HepG2 (cell line): Measurements from ENCODE around the gene RBM12. TPM values are rescaled to one million over a fixed set of nuclear protein-coding genes. Genes with fewer than 3 reads are reported as not detected.
A peak's percentile ranks its signal among the peaks of the same experiment; 100 is the strongest.

Source experiments
- ATF7 ChIP-seq, 2 experiments: fragments of 450-650 bp in 1 of 2; sonication (generic) in 1 of 2; formaldehyde crosslinking in 1 of 2; IDR thresholded peaks; 2 replicates each; pipeline versions ENCODE4 v1.4.0 to v1.6.1; 2016 to 2020; ENCODE audit warnings: antibody characterized with exemption in 1 of 2, mild to moderate bottlenecking in 1 of 2, missing genetic modification reagents in 1 of 2
- CAMTA2 ChIP-seq: sonication (generic); formaldehyde crosslinking; IDR thresholded peaks from 2 replicates; pipeline ENCODE4 v1.4.0; 2020; ENCODE audit warnings: mild to moderate bottlenecking, missing genetic modification reagents, borderline replicate concordance
- HNRNPH1 ChIP-seq: fragments of 200-400 bp; formaldehyde crosslinking; optimal IDR thresholded peaks from 2 replicates; pipeline ENCODE3; 2017; ENCODE audit warnings: mild to moderate bottlenecking, low read depth, low read length
- ISL2 ChIP-seq: sonication (generic); formaldehyde crosslinking; IDR thresholded peaks from 2 replicates; pipeline ENCODE4 v1.5.0; 2020; ENCODE audit warnings: missing genetic modification reagents
- MIER3 ChIP-seq: IDR thresholded peaks from 2 replicates; pipeline ENCODE4 v1.6.1; 2016; ENCODE audit warnings: missing compliant biosample characterization, borderline replicate concordance
- NKX3-1 ChIP-seq: sonication (generic); formaldehyde crosslinking; IDR thresholded peaks from 2 replicates; pipeline ENCODE4 v1.5.0; 2020; ENCODE audit warnings: missing genetic modification reagents
- RARA ChIP-seq: IDR thresholded peaks from 2 replicates; pipeline ENCODE4 v1.6.1; 2016; ENCODE audit warnings: missing genetic modification reagents, missing compliant biosample characterization
- SRSF1 ChIP-seq: fragments of 200-400 bp; formaldehyde crosslinking; optimal IDR thresholded peaks from 2 replicates; pipeline ENCODE3; 2017; ENCODE audit warnings: mild to moderate bottlenecking, low read depth, low read length, moderate library complexity
- SUZ12 ChIP-seq: fragments of 150-350 bp; IDR thresholded peaks from 2 replicates; pipeline ENCODE4 v1.6.1; 2014; ENCODE audit warnings: low read depth, low read length
- ZNF121 ChIP-seq: sonication (generic); formaldehyde crosslinking; IDR thresholded peaks from 2 replicates; pipeline ENCODE4 v1.5.0; 2020; ENCODE audit warnings: mild to moderate bottlenecking, missing genetic modification reagents
- ZNF569 ChIP-seq: sonication (generic); formaldehyde crosslinking; IDR thresholded peaks from 2 replicates; pipeline ENCODE4 v1.5.0; 2020; ENCODE audit warnings: mild to moderate bottlenecking, missing genetic modification reagents, moderate library complexity, borderline replicate concordance
- ZNF784 ChIP-seq: sonication (generic); formaldehyde crosslinking; IDR thresholded peaks from 2 replicates; pipeline ENCODE4 v1.5.1; 2020; ENCODE audit warnings: missing genetic modification reagents, mild to moderate bottlenecking, borderline replicate concordance
- ZNF816 ChIP-seq: sonication (generic); formaldehyde crosslinking; IDR thresholded peaks from 2 replicates; pipeline ENCODE4 v1.8.0; 2022; ENCODE audit warnings: missing genetic modification reagents, mild to moderate bottlenecking, borderline replicate concordance
- polyA plus RNA-seq, 8 experiments: library from polyadenylated mRNA; depleted of rRNA in 3 of 8; stranded (reverse) in 7 of 8; unstranded in 1 of 8; fragments of >200 nt; fragmentation: Illumina TruSeq in 4 of 8; extraction: Trizol in 4 of 8; gene quantifications; 2 replicates each; pipeline versions ENCODE4 v1.2.1 to v1.2.3, GENCODE V29; 2011 to 2016; ENCODE audit warnings: low read depth in 4 of 8, missing spikeins in 1 of 8, mixed read lengths in 1 of 8; ENCODE audit not compliant: insufficient read depth in 1 of 8
- total RNA-seq, 5 experiments: library from RNA; depleted of rRNA; stranded (reverse); fragments of >200 nt; fragmentation: Illumina TruSeq; extraction: Trizol; gene quantifications; 2 replicates each; pipeline ENCODE4 v1.2.3, GENCODE V29; 2016; ENCODE audit warnings: low read depth in 1 of 5
- TF ChIP-seq, protein P1 (sequence below): sonication (generic); formaldehyde crosslinking; IDR thresholded peaks from 2 replicates; pipeline ENCODE4 v1.4.0; 2020; ENCODE audit warnings: low read depth, mild to moderate bottlenecking, missing genetic modification reagents
- TF ChIP-seq, protein P2 (sequence below): sonication (generic); formaldehyde crosslinking; IDR thresholded peaks from 2 replicates; pipeline ENCODE4 v1.9.0; 2021; ENCODE audit warnings: missing genetic modification reagents, mild to moderate bottlenecking, borderline replicate concordance
- TF ChIP-seq, protein P3 (sequence below): sonication (generic); formaldehyde crosslinking; IDR thresholded peaks from 2 replicates; pipeline ENCODE4 v1.8.1; 2022; ENCODE audit warnings: low read depth, mild to moderate bottlenecking, missing genetic modification reagents
- TF ChIP-seq, protein P4 (sequence below): IDR thresholded peaks from 2 replicates; pipeline ENCODE4 v1.6.1; 2016; ENCODE audit warnings: control low read depth
- TF ChIP-seq, protein P5 (sequence below): sonication (generic); formaldehyde crosslinking; IDR thresholded peaks from 2 replicates; pipeline ENCODE4 v1.4.0; 2020; ENCODE audit warnings: mild to moderate bottlenecking, missing genetic modification reagents

The RBM12 gene
- total and polyA plus RNA-seq, 2 of the 13 experiments (the other 11 are each of a cell fraction or from before 2014, with no cell fraction given) = 97.9 to 104 TPM

GRCh38 chr20:35619196-35620095 is 45.3 kb downstream of the RBM12 start (continued):
- TF ChIP-seq, protein P1, sequence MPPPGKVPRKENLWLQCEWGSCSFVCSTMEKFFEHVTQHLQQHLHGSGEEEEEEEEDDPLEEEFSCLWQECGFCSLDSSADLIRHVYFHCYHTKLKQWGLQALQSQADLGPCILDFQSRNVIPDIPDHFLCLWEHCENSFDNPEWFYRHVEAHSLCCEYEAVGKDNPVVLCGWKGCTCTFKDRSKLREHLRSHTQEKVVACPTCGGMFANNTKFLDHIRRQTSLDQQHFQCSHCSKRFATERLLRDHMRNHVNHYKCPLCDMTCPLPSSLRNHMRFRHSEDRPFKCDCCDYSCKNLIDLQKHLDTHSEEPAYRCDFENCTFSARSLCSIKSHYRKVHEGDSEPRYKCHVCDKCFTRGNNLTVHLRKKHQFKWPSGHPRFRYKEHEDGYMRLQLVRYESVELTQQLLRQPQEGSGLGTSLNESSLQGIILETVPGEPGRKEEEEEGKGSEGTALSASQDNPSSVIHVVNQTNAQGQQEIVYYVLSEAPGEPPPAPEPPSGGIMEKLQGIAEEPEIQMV (CRISPR knock-in tag) = no peak; the same call in 1 of the 2 replicates
- TF ChIP-seq RARA (peak; percentile 60), ISL2 (CRISPR knock-in tag) (peak; percentile 77), SUZ12 (no peak), SRSF1 (peak; percentile 84), CAMTA2 (CRISPR knock-in tag) (peak; percentile 90; the same call in 1 of the 2 replicates), MIER3 (CRISPR knock-in tag) (peak; percentile 94), ZNF569 (peak; percentile 91; the same call in 1 of the 2 replicates), ZNF816 (CRISPR knock-in tag) (no peak), ATF7 (IDR thresholded peaks at IDR 0.05) (no peak), ATF7 (CRISPR knock-in tag; IDR thresholded peaks at IDR 0.05) (peak; percentile 68; the same call in 1 of the 2 replicates), NKX3-1 (CRISPR knock-in tag) (peak; percentile 98), ZNF784 (CRISPR knock-in tag) (peak; percentile 92; the same call in 1 of the 2 replicates), HNRNPH1 (no peak), ZNF121 (CRISPR knock-in tag) (no peak)
- TF ChIP-seq, protein P2, sequence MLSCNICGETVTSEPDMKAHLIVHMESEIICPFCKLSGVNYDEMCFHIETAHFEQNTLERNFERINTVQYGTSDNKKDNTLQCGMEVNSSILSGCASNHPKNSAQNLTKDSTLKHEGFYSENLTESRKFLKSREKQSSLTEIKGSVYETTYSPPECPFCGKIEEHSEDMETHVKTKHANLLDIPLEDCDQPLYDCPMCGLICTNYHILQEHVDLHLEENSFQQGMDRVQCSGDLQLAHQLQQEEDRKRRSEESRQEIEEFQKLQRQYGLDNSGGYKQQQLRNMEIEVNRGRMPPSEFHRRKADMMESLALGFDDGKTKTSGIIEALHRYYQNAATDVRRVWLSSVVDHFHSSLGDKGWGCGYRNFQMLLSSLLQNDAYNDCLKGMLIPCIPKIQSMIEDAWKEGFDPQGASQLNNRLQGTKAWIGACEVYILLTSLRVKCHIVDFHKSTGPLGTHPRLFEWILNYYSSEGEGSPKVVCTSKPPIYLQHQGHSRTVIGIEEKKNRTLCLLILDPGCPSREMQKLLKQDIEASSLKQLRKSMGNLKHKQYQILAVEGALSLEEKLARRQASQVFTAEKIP (CRISPR knock-in tag) = no peak
- TF ChIP-seq, protein P3, sequence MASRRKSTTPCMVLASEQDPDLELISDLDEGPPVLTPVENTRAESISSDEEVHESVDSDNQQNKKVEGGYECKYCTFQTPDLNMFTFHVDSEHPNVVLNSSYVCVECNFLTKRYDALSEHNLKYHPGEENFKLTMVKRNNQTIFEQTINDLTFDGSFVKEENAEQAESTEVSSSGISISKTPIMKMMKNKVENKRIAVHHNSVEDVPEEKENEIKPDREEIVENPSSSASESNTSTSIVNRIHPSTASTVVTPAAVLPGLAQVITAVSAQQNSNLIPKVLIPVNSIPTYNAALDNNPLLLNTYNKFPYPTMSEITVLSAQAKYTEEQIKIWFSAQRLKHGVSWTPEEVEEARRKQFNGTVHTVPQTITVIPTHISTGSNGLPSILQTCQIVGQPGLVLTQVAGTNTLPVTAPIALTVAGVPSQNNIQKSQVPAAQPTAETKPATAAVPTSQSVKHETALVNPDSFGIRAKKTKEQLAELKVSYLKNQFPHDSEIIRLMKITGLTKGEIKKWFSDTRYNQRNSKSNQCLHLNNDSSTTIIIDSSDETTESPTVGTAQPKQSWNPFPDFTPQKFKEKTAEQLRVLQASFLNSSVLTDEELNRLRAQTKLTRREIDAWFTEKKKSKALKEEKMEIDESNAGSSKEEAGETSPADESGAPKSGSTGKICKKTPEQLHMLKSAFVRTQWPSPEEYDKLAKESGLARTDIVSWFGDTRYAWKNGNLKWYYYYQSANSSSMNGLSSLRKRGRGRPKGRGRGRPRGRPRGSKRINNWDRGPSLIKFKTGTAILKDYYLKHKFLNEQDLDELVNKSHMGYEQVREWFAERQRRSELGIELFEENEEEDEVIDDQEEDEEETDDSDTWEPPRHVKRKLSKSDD (CRISPR knock-in tag) = no peak
- TF ChIP-seq, protein P4, sequence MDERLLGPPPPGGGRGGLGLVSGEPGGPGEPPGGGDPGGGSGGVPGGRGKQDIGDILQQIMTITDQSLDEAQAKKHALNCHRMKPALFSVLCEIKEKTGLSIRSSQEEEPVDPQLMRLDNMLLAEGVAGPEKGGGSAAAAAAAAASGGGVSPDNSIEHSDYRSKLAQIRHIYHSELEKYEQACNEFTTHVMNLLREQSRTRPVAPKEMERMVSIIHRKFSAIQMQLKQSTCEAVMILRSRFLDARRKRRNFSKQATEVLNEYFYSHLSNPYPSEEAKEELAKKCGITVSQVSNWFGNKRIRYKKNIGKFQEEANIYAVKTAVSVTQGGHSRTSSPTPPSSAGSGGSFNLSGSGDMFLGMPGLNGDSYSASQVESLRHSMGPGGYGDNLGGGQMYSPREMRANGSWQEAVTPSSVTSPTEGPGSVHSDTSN (CRISPR knock-in tag) = no peak
- TF ChIP-seq, protein P5, sequence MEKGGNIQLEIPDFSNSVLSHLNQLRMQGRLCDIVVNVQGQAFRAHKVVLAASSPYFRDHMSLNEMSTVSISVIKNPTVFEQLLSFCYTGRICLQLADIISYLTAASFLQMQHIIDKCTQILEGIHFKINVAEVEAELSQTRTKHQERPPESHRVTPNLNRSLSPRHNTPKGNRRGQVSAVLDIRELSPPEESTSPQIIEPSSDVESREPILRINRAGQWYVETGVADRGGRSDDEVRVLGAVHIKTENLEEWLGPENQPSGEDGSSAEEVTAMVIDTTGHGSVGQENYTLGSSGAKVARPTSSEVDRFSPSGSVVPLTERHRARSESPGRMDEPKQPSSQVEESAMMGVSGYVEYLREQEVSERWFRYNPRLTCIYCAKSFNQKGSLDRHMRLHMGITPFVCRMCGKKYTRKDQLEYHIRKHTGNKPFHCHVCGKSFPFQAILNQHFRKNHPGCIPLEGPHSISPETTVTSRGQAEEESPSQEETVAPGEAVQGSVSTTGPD (CRISPR knock-in tag) = no peak
